HG03439 (cell line): ENCODE data around the gene FAM177B.

Source experiments
- ATAC-seq: cut with Tn5 transposase; IDR thresholded peaks from one replicate; pipeline ENCODE4 v1.9.1; 2021; ENCODE audit warnings: mild to moderate bottlenecking, moderate library complexity; ENCODE audit not compliant: unreplicated experiment

FAM177B gene

DNA sequence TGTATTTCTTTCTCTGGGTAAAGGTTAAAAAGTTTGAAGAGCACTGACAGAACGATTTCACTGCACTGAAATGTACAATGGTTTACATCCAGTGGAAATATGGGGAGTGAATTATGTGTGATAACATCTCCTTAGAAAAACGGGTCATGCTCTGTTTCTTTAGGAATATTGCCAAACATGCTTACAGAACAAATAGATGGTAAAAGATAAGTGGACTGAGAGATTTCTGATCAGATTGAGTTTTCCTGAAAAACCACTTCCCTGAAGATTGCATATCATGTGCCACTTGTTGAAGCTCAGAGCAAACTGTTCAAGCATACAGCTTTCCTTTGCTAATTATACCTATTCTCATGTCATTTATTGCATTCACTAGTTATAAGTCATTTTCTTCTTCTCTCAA, 47.9 kb downstream of the FAM177B start:
- no peak for ATAC-seq

DNA sequence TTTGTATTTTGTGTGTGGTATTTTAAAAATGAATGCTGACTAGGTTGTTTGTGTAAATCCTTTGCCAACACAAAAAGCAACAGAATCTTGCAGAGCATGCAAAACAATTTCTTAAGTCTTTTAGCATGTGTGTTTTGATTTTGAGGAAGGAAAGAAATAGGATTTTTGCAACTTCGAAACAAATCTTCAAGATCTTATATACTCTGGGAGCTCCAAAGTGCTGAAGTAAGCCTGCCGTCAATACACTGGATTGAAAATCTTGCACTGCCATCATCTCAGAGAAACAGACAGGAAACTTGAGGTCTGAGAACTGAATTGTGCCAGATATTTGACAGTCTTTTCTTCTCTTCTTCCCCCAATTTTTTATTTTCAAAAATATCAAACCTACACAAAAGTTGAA, 48.5 kb downstream of the FAM177B start:
- ATAC-seq = no peak

DNA sequence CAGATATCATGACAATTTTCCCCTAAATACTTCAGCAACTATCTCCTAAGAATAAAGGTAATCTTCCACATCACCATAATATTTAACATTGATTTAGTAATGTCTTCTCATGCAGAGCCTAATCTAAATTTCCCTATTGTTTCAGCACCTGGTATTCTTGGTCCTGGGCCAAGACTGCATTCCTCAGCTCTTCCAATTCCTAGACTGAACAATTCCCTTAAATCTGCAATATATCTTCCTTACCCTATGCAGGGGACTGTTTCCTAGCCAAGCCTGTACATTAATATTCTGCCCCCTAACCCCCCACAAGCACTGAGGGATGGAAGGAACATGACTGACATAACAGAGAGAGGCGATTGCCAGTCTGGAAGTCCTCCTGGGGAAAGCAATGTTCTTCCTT, 49.1 kb downstream of the FAM177B start:
- ATAC-seq = no peak

DNA sequence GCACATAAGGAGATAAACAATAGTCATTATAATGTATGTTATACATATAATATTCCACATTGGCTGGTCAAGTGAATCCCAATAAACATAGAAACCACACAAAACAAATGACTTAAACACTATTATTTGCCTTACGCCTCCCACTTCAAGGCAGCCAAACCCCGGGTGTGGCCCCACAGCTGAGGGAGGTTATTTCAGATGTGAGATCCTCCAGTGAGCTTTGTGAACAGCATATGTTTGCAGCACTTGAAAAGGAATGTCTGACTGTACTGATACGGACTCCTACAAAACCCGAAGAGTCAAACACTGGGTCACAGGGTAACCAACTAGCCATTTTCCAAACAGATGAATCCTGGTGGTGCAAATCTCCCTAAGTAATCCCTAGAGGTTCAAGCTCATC, 50.7 kb downstream of the FAM177B start:
- no peak for ATAC-seq

DNA sequence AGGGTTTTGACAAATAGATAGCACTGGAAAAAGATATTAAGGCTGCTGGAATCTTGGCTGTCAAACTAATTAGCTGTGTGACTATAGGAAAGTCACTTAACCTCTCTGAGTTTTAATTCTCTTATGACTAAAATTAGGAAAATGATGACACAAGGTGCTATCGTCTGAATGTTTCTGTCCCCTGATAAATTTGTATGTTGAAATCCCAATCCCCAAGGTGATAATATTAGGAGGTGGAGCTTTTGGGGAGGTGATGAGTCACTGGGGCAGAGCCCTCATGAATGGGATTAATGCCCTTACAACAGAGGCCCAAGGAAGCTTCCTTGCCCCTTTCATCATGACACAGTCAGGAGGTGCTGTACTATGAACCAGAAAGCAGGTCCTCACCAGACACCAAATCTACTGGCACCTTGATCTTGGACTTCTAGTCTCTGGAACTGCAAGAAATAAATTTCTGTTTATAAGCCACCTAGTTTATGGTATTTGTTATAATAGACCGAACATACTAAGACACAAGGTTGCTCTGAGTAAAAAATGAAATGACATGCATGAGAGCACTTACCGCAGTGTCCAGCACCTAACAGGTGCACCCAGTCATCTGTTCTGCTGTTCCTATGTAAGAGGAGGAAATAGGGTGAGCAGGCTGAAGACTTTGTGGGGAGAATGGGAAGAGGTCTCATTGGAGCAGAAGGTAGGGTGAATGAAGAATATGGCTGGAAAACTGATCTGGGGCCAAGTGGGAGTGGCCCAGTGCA, 51.6 kb downstream of the FAM177B start:
- ATAC-seq = no peak

DNA sequence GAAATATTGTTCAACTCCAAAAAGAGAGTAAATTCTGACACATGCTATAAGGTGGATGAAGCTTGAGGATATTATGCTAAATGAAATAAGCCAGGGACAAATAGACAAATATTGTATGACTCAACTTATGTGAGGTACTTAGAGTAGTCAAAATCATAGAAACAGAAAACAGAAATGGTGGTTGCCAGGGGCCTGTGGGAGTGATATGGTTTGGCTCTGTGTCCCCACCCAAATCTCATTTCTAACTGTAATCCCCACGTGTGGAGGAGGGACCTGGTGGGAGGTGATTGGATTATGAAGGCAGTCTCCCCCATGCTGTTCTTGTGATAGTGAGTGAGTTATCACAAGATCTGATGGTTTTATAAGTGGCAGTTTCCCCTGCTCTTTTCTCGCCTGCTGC, 53.1 kb downstream of the FAM177B start:
- ATAC-seq = no peak

DNA sequence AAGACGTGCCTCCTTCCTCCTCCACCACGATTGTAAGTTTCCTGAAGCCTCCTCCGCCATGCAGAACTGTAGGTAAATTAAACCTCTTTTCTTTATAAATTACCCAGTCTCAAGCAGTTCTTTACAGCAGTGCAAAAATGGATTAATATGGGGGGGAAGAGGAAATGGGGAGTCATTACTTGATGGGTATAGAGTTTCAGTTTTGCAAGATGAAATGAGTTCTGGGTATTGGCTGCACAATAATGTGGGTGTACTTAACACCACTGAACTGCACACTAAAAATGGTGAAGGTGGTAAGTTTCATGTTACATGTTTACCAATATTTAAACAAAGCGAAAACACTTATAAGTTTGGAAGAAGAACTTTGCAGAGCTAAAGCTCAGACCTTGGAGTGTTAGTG, 53.5 kb downstream of the FAM177B start:
- ATAC-seq = no peak

DNA sequence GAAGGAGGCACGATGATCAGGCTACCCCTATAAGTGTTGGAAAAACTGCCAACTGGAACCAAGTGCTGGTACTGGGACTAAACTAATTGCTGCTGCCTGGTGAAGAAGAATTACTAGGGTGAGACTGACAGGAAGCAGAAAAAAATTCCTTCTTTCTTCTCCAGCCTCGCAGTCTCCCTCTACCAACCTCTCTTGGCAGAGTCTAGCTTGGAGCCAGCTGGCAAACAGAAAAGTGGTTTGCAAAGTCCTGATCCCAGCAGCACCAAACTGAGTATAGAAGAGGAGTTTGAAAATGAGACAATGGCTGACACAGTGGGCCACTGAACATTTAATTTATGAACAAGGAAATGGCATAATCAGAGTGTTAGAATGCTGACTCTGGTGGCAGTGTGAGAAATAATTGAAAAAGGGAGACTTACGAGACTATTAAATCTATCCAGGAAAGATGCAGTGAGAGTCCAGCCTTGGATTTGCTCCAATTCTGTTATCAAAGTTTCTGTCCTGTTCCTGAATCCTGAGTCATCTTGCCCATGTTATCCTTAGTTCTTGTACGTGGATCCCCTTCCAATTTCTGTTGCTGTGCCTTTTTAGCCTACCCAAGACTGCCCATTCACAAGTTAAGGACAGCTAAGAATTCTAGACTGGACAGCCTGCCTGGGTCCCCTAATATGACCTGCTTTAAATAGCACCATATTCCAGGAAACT, 54.2 kb downstream of the FAM177B start:
- no peak for ATAC-seq

DNA sequence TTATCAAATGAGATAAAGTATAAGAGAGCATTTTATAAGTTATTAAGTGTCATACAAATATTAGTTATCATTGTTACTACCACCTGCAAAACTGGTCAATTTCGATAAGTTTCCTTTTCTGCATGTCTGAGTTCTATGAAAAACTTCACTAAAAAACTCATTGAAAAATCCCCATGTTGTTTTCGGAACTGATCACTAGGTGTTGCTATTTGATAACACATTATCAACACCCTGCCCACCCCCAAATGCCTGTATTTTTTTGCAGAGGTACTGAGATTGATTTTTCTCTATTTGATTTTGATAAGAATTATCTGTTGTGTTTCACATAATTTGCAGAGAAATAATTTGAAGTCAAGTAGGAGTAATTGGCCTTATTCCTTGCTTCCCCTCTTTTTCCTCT, 55.7 kb downstream of the FAM177B start:
- ATAC-seq = no peak

DNA sequence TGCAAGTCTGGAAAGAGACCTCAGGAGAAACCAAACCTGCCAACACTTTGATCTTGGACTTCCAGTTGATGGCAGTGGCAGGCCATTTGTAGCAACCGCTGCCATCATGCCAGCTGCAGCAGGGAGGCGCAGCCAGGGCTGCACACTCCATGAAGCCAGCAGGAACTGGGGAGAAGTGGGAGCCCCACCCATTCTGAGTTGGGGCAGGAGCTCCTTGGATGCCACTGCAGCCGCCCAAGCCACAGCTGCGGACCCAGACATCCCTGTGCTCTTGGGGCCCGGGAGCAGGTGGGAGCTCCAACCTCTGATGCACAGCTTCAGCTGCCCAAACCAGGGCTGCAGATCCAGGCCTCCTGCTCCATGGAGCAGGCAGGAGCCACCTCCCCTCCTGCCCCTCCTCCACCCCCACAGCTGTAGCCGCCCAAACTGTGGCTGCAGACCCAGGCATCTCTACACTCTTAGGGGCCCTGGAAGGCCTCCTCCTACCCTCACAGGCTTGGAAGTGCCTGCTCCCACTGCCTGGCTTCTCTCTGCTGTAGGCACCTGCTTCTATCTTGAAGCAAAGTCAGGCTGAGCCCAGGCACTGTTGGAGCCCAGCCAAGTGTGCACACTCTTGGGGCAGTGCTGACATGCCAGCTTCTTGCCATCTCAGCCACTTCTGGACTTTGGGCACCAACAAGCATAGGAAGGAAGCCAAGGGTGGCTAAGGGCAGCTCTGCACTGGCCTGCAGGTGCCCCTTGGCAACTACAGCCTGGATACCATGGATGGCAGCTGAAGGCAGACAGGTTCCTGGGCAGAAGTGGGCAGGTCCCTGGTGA, 57.9 kb downstream of the FAM177B start:
- ATAC-seq = no peak

DNA sequence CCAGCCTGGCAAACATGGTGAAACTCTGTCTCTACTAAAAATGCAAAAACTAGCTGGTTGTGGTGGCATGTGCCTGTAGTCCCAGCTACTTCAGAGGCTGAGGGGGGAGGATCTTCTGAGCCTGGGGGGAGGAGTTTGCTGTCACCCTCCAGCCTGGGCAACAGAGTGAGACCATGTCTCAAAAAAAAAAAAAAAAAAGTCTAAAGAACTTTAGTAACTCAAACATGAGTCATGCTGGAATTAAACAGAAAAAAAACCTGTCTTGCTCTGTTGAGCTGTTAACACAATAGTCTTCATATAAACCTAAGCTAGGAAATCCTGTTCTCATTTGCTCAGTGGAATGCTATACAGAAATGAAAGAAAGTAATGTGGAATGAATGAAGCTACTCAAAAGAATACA, 61.1 kb downstream of the FAM177B start:
- no peak for ATAC-seq

DNA sequence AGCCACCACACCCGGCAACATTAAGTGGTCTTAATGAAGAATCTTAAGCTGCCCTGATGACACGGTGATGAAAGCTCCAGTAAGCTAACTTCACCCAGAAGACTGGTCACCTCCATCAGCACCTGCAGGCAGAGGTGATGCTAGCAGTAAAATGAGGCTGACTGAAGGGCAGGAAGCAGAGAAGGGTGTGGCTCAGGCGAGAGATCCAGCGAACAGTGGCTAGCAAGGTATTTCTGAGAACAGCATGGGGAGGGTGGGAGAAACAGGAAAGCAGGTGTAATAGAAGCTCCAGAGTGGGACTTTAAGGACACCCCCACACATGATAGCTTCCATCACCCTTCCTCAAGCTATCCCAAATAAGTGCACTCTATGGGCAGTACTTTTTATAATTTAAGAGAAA, 62.0 kb downstream of the FAM177B start:
- no peak for ATAC-seq
